PFSK-1 (cell line): Measurements from ENCODE around the gene RIPOR3.

Experiments used
- POLR2AphosphoS5 ChIP-seq: IDR thresholded peaks from 2 replicates; pipeline ENCODE4 v1.6.1; 2012; ENCODE audit warnings: low read depth, mild to moderate bottlenecking, control low read depth, low read length, moderate library complexity
- REST ChIP-seq, 2 experiments: IDR thresholded peaks; 2 replicates each; pipeline versions ENCODE4 v1.6.1 to v1.8.0; 2011 to 2012; ENCODE audit warnings: low read depth in 2 of 2, low read length in 2 of 2, control low read depth in 1 of 2, inconsistent platforms in 1 of 2, mild to moderate bottlenecking in 1 of 2, moderate library complexity in 1 of 2; ENCODE audit not compliant: insufficient read depth in 1 of 2
- SIN3A ChIP-seq: IDR thresholded peaks from 2 replicates; pipeline ENCODE4 v1.6.1; 2012; ENCODE audit warnings: mild to moderate bottlenecking, low read length, moderate library complexity, borderline replicate concordance; ENCODE audit not compliant: insufficient read depth
- TAF1 ChIP-seq: IDR thresholded peaks from 2 replicates; pipeline ENCODE4 v1.6.1; 2012; ENCODE audit warnings: low read length, control low read depth, borderline replicate concordance; ENCODE audit not compliant: insufficient read depth

GRCh38 chr20:50577175-50578018 lies 113.9 kb downstream of the RIPOR3 start:
- TF ChIP-seq SIN3A (no peak), REST (IDR thresholded peaks at IDR 0.05; ENCODE audit: insufficient read depth in 1 of 2, low read depth in 2 of 2, low read length in 2 of 2) (no peak), POLR2AphosphoS5 (no peak), TAF1 (no peak)
